GM18868 (cell line): ENCODE results near the gene KIR2DL1.
"Not testable (repeated sequence)": the region's sequence is repeated elsewhere in the genome, so short reads cannot be mapped to it uniquely, and the experiment has no call there.

Source experiments
- ATAC-seq: cut with Tn5 transposase; IDR thresholded peaks from one replicate; pipeline ENCODE4 v1.9.1; 2021; ENCODE audit warnings: mild to moderate bottlenecking, moderate library complexity; ENCODE audit not compliant: unreplicated experiment

KIR2DL1 gene

DNA sequence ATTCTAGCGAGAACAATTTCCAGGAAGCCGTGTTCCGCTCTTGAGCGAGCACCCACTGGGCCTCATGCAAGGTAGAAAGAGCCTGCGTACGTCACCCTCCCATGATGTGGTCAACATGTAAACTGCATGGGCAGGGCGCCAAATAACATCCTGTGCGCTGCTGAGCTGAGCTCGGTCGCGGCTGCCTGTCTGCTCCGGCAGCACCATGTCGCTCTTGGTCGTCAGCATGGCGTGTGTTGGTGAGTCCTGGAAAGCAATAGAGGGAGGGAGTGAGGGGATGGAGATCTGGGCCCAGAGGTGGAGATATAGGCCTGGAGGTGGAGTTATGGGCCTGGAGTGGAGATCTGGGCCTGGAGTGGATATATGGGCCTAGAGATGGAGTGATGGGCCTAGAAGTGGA, at the start of gene KIR2DL1:
TSS of gene KIR2DL1 (plus strand) at position 148 of the 400 bp plus-strand sequence. CDS start at position 206, 58 bp downstream.
- not testable (repeated sequence) for ATAC-seq

DNA sequence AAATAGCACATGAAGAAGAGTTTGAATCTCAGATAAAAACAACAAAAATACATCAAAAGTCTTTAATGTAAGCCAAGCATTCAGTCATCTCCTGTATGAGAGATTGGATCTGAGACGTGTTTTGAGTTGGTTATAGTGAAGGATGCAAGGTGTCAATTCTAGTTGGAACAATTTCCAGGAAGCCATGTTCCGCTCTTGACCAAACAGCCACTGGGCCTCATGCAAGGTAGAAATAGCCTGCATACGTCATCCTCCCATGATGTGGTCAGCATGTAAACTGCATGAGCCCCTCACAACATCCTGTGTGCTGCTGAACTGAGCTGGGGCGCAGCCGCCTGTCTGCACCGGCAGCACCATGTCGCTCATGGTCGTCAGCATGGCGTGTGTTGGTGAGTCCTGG, 45.5 kb upstream of the KIR2DL1 start, which contains the start of gene KIR3DL3:
TSS of gene KIR3DL3 (plus strand) at position 301 of the 400 bp plus-strand sequence. CDS start at position 356, 55 bp downstream.
- ATAC-seq: no peak

DNA sequence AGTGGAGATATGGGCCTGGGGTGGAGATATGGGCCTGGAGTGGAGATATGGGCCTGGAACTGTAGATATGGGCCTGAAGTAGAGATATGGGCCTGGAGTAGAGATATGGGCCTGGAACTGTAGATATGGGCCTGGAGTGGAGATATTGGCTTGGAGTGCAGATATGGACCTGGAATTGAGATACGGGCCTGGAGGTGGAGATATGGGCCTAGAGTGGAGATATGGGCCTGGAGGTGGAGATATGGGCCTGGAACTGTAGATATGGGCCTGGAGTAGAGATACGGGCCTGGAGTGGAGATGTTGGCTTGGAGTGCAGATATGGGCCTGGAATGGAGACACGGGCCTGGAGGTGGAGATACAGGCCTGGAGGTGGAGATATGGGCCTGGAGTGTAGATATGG, 44.9 kb upstream of the KIR2DL1 start:
- ATAC-seq: no peak

DNA sequence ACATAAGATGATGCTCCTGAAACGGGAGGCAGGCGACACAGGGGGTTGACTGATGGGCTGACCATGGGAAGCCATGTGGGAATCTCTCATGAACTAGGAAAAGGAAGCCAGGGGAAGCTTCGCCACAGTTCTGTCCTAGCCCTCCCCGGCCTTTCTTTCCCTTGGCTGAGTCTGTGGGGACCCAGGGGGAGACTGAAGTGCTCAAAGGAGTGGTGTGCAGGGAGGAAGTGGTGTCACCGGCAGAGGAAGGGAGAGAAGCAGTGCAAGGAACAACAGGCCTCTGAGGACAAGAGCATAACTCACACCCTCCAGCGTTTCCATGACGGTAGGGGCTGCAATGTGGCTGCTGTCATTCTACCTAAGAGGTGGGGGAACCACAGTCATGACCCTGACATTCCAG, 44.3 kb upstream of the KIR2DL1 start:
- ATAC-seq: no peak

DNA sequence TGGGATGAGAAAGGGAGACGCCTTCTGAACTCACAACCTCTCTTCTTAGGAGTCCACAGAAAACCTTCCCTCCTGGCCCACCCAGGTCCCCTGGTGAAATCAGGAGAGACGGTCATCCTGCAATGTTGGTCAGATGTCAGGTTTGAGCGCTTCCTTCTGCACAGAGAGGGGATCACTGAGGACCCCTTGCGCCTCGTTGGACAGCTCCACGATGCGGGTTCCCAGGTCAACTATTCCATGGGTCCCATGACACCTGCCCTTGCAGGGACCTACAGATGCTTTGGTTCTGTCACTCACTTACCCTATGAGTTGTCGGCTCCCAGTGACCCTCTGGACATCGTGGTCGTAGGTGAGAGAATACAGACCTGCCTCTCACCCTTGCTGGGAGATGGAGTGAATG, 42.0 kb upstream of the KIR2DL1 start:
- no peak for ATAC-seq

DNA sequence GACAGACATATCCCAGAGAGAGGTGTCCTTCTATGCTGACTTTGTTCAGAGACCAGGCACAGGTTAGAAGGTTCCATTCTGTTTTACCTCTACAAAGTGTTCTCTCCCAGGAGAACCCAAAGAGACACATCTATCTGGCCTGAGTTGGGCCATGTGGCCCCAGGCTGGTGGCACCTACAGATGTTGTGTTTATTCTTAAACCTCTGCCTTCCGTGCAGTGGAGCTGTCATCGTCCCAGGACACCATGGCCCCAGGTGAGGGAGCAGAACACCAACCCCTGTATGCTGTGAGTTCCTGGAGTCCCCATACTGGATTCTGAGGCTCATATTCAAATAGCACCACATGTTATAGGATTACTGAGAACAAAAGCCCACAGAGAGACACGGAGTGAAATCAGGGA, 41.4 kb upstream of the KIR2DL1 start:
- ATAC-seq: no peak

DNA sequence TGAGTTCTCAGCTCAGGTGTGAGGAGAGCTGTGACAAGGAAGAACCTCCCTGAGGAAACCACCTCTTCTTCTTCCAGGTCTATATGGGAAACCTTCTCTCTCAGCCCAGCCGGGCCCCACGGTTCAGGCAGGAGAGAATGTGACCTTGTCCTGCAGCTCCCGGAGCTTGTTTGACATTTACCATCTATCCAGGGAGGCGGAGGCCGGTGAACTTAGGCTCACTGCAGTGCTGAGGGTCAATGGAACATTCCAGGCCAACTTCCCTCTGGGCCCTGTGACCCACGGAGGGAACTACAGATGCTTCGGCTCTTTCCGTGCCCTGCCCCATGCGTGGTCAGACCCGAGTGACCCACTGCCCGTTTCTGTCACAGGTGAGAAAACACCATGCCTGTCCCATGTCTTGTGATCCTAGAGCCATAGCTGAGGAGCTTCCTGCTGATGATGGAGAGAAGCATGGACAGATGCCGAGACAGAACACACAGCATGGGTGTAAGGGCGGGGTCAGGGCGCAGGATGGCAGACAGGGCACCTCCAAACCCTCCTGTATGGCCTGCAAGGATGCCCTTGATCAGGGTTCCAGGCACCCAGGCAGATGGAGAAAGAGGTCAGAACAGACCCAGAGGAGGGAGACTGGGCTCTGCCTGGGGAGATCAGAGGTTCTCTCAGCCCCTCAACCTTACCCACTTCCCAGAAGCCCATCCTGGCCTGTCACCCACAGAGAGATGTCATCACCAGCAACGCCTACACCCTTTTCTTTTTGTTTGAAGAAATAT, 40.0 kb upstream of the KIR2DL1 start:
- no peak for ATAC-seq

DNA sequence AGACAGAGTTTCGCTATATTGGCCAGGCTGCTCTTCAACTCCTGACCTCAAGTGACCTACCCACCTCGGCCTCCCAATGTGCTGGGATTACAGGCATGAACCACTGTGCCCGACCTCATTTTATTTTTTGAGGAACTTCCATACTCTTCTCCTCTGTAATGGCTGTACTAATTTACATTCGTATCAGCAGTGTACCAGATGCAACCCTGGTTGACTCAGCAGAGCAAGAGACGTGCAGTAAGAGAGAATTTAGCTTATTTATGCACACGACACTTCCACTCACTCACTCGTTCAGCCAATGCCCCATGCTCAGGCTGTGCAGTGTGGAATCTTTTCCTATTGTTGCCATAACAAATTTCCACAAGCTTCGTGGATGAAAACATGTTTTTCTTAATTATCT, 38.4 kb upstream of the KIR2DL1 start:
- ATAC-seq: no peak

DNA sequence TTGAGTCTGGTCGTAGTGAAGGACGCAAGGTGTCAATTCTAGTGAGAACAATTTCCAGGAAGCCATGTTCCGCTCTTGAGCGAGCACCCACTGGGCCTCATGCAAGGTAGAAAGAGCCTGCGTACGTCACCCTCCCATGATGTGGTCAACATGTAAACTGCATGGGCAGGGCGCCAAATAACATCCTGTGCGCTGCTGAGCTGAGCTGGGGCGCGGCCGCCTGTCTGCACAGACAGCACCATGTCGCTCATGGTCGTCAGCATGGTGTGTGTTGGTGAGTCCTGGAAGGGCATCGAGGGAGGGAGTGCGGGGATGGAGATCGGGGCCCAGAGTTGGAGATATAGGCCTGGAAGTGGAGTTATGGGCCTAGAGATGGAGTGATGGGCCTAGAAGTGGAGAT, 31.3 kb upstream of the KIR2DL1 start, which contains the start of gene KIR2DL3:
TSS of gene KIR2DL3 (plus strand) at position 208 of the 400 bp plus-strand sequence. CDS start at position 241, 33 bp downstream.
- not testable (repeated sequence) for ATAC-seq

DNA sequence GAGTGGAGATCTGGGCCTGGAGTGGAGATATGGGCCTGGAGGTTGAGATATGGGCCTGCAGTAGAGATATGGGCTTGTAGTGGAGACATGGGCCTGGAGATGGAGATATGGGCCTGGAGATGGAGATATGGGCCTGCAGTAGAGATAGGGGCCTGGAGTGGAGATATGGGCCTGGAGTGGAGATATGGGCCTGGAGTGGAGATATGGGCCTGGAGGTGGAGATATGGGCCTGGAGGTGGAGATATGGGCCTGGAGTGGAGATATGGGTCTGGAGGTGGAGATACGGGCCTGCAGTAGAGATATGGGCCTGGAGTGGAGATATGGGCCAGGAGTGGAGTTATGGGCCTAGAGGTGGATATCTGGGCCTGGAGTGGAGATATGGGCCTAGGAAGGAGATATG, 30.9 kb upstream of the KIR2DL1 start:
- no peak for ATAC-seq

DNA sequence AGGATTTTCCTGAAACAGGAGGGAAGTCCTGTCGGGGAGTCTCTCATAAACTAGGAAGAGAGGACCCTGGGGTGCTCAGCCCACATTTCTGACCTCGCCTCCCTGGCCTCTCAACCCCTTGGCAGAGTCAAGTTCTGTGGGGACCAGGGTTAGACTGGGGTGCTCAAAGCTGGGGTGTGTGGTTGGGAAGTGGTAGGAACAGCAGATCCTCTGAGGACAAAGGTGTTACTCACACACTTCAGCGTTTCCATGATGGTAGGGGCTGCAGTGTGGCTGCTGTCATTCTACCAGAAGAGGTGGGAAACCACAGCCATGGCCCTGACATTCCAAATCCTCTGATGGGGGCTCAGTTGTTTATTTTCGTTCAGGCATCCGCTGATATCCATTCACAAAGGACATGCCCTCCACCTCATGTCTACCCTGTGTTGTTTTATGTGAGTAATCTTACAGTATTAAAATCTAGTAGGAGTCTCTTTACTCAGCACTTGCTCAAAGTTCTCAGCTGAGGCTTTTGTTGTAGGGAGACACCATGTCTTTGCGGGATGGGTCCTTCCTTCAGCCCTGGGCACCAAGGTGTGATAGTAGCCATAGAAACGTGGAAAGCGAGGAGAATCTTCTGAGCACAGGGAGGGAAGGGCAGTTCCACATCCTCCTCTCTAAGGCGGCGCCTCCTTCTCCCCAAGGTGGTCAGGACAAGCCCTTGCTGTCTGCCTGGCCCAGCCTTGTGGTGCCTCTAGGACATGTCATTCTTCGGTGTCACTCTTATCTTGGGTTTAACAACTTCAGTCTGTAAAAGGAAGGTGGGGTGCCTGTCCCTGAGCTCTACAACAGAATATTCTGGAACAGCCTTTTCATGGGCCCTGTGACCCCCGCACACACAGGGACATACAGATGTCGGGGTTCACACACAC, 29.8 kb upstream of the KIR2DL1 start:
- no peak for ATAC-seq

DNA sequence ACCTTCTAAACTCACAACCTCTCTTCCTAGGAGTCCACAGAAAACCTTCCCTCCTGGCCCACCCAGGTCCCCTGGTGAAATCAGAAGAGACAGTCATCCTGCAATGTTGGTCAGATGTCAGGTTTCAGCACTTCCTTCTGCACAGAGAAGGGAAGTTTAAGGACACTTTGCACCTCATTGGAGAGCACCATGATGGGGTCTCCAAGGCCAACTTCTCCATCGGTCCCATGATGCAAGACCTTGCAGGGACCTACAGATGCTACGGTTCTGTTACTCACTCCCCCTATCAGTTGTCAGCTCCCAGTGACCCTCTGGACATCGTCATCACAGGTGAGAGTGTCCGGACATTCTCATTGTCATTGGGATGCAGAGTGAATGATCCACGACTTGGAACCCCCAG, 27.6 kb upstream of the KIR2DL1 start:
- ATAC-seq: not testable (repeated sequence)

DNA sequence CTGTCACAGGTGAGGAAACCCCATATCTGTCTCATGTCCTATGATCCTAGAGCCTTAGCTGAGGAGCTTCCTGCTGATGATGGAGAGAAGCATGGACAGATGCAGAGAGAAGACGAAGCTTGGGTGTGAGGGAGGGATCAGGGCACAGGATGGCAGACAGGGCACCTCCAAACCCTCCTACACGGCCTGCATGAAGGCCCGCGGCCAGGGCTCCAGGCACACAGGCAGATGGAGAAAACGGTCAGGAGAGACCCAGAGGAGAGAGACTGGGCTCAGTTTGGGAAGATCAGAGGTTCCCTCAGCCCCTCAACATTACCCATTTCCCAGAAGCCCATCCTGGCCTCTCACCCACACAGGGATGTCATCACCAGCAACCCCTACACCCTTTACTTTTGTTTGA, 25.5 kb upstream of the KIR2DL1 start:
- not testable (repeated sequence) for ATAC-seq

DNA sequence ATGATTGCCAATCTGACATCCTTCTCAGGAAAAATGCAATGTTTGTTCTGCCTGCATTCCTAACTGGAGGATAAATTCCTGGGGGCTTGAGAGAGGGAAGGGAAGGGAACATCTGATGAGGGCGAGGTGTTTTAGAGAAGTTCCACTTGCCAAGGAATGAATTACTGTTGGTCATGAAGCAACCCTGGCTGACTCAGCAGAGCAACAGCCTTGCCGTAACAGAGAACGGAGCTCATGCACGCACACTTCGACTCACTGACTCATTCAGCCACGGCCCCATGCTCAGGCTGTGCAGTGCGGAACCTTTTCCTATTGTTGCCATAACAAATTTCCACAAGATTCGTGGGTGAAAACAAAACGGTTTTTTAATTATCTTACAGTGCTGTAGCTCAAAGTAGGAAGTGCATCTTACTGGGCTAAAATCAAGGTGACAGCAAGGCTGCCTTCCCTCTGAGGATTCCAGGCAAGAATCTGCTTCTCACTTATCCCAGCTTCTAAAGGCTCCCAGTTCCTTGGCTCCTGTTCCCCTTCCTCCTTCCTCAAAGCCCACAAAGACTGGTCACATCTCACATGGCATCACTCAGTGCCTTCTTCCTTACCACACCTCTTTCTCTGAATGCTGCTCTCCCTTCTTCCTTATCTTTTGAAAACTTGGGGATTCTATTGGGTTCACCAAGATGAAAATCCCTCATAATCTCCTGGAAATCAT, 21.8 kb upstream of the KIR2DL1 start:
- not testable (repeated sequence) for ATAC-seq

DNA sequence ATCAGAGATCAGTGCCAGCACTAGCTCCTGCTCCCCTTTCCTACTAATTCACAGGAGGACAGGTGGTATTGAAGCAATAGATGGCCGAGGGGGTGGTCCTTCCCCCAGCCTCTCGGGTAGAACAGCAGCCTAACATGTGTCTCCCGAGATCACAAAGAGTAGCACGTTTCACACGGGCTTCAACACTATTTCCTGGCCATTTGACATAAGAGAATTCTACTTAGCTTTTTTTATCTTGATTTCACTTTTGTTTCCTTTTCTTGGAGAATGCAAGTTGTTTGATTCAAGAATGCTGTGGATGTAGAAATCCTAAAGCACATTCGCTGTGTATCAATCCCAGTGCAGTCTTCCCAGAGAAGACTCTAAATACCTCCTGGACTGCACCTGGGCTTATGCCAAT, 19.3 kb upstream of the KIR2DL1 start:
- ATAC-seq: not testable (repeated sequence)

DNA sequence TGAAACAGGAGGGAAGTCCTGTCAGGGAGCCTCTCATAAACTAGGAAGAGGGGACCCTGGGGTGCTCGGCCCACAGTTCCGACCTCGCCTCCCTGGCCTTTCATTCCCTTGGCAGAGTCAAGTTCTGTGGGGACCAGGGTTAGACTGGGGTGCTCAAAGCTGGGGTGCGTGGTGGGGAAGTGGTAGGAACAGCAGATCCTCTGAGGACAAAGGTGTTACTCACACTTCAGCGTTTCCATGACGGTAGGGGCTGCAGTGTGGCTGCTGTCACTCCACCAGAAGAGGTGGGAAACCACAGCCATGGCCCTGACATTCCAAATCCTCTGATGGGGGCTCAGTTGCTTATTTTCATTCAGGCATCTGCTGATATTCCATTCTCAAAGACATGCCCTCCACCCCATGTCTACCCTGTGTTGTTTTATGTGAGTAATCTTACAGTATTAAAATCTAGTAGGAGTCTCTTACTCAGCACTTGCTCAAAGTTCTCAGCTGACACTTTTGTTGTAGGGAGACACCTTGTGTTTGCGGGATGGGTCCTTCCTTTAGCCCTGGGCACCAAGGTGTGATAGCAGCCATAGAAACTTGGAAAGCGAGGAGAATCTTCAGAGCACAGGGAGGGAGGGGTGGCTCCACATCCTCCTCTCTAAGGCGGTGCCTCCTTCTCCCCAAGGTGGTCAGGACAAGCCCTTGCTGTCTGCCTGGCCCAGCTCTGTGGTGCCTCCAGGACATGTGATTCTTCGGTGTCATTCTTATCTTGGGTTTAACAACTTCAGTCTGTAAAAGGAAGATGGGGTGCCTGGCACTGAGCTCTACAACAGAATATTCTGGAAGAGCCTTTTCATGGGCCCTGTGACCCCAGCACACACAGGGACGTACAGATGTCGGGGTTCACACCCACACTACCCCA, 13.1 kb upstream of the KIR2DL1 start:
- ATAC-seq: not testable (repeated sequence)

DNA sequence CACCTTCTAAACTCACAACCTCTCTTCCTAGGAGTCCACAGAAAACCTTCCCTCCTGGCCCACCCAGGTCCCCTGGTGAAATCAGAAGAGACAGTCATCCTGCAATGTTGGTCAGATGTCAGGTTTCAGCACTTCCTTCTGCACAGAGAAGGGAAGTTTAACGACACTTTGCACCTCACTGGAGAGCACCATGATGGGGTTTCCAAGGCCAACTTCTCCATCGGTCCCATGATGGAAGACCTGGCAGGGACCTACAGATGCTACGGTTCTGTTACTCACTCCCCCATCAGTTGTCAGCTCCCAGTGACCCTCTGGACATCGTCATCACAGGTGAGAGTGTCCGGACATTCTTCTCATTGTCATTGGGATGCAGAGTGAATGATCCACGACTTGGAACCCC, 11.0 kb upstream of the KIR2DL1 start:
- not testable (repeated sequence) for ATAC-seq

DNA sequence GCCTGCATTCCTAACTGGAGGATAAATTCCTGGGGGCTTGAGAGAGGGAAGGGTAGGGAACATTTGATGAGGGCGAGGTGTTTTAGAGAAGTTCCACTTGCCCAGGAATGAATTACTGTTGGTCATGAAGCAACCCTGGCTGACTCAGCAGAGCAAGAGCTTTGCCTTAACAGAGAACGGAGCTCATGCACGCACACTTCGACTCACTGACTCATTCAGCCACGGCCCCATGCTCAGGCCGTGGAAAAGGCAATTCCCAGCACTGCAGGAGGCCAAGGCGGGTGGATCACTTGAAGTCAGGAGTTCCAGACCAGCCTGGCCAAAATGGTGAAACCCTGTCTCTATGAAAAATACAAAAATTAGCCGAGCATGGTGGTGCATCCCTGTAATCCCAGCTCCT, 5.4 kb upstream of the KIR2DL1 start:
- not testable (repeated sequence) for ATAC-seq

DNA sequence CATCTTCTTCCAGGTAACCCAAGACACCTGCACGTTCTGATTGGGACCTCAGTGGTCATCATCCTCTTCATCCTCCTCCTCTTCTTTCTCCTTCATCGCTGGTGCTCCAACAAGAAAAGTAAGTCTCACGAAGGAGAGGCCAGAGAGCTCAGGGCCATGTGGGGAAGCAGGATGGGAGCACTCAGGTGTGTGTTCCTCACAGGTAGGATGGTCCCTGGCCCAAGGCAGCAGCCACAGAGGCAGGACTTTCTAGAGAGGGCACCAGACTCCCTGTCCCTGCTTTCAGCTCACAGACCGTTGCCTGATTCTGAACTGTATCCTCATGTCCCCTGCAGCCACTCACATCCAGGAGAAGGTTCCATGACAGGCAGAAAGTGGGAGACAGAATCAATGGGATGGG, 3.1 kb upstream of the KIR2DL1 start:
- not testable (repeated sequence) for ATAC-seq

DNA sequence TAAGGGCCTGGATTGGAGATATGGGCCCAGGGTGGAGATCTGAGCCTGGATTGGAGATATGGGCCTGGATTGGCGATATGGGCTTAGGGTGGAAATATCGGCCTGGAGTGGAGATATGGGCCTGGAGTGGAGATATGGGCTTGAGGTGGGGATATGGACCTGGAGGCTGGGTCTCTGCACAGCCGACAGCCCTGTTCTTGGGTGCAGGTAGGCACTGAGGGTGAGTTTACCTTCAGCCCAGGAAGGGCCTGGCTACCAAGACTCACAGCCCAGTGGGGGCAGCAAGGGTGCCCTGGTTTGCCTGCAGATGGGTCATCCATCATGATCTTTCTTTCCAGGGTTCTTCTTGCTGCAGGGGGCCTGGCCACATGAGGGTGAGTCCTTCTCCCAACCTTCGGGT, 918 bp downstream of the KIR2DL1 start:
- not testable (repeated sequence) for ATAC-seq
